H1 (cell line): ENCODE measurements around the gene OR2D3. TPM values are rescaled to one million over a fixed set of nuclear protein-coding genes. Genes with fewer than 3 reads are reported as not detected.

Experiments
- CTCF ChIA-PET: fragments of 300-600 bp; sonication (Branson Sonifier 250); formaldehyde crosslinking; loops from one replicate; lab custom pipeline; 2021; ENCODE audit not compliant: partially characterized antibody; lab: Charles Lee
- POLR2A ChIA-PET: fragments of 300-600 bp; sonication (Branson Sonifier 250); formaldehyde crosslinking; loops from one replicate; lab custom pipeline; 2021; ENCODE audit warnings: inconsistent platforms; ENCODE audit not compliant: partially characterized antibody; lab: Charles Lee
- DNase-seq, 2 experiments: peaks; one replicate each; pipeline versions ENCODE4 v3.0.0 to v3.0.0-alpha.2; 2010 to 2022; ENCODE audit warnings: low spot score in 2 of 2, low read depth in 1 of 2, mixed read lengths in 1 of 2
- FAIRE-seq: peaks from 2 replicates; lab custom pipeline; 2011; peaks lifted over from hg19 to GRCh38; lab: Jason Lieb, UNC
- H2AFZ ChIP-seq: 2 replicates; pipeline ENCODE4 v1.8.1; 2012; ENCODE audit warnings: low read length, inconsistent platforms
- H2AK5ac ChIP-seq: 2 replicates; pipeline ENCODE4 v1.6.1; 2013; ENCODE audit warnings: low read depth, low read length
- H2BK120ac ChIP-seq: replicated peaks from 2 replicates; pipeline ENCODE3; 2013; ENCODE audit warnings: low read depth, low read length, inconsistent platforms
- H2BK12ac ChIP-seq: 2 replicates; pipeline ENCODE4 v1.6.1; 2013; ENCODE audit warnings: low read depth, low read length
- H2BK15ac ChIP-seq: 2 replicates; pipeline ENCODE4 v1.6.1; 2013; ENCODE audit warnings: low read length
- H2BK20ac ChIP-seq: 2 replicates; pipeline ENCODE4 v1.6.1; 2013; ENCODE audit warnings: low read length
- H2BK5ac ChIP-seq: 2 replicates; pipeline ENCODE4 v1.6.1; 2013; ENCODE audit warnings: low read depth, low read length
- H3K14ac ChIP-seq: 2 replicates; pipeline ENCODE4 v1.6.1; 2013; ENCODE audit warnings: inconsistent platforms; ENCODE audit not compliant: insufficient read length
- H3K18ac ChIP-seq: 2 replicates; pipeline ENCODE4 v1.6.1; 2013; ENCODE audit warnings: low read length; ENCODE audit errors: extremely low read depth
- H3K23ac ChIP-seq: 2 replicates; pipeline ENCODE4 v1.6.1; 2013; ENCODE audit warnings: inconsistent platforms; ENCODE audit not compliant: insufficient read length
- H3K23me2 ChIP-seq: 2 replicates; pipeline ENCODE4 v1.6.1; 2013; ENCODE audit warnings: low read depth, low read length
- H3K27ac ChIP-seq: 2 replicates; pipeline ENCODE4 v1.6.1; 2011; ENCODE audit warnings: low read depth, low read length, inconsistent platforms
- H3K27me3 ChIP-seq, 4 experiments: replicated peaks in 1 of 4; 1 replicate in 1 of 4; 2 replicates in 3 of 4; pipeline versions ENCODE4 v1.6.1 to v1.8.1; 2011 to 2013; ENCODE audit warnings: low read length in 3 of 4, mild to moderate bottlenecking in 3 of 4, inconsistent platforms in 2 of 4, mixed read lengths in 2 of 4, moderate library complexity in 1 of 4; ENCODE audit not compliant: control insufficient read depth in 3 of 4, insufficient read depth in 3 of 4; ENCODE audit errors: extremely low read depth in 1 of 4
- H3K36me3 ChIP-seq, 4 experiments: 2 replicates each; pipeline versions ENCODE4 v1.6.1 to v1.8.1; 2011 to 2013; ENCODE audit warnings: mild to moderate bottlenecking in 4 of 4, low read length in 3 of 4, moderate library complexity in 2 of 4, control low read depth in 1 of 4, inconsistent platforms in 1 of 4; ENCODE audit not compliant: insufficient read depth in 4 of 4, control insufficient read depth in 2 of 4
- H3K4ac ChIP-seq: replicated peaks from 2 replicates; pipeline ENCODE3; 2013; ENCODE audit warnings: low read length, low read depth, mixed read lengths, inconsistent platforms; ENCODE audit not compliant: insufficient read length
- H3K4me1 ChIP-seq, 4 experiments: replicated peaks in 1 of 4; 1 replicate in 1 of 4; 2 replicates in 3 of 4; pipeline versions ENCODE4 v1.6.1 to v1.8.1; 2011 to 2013; ENCODE audit warnings: low read length in 3 of 4, inconsistent platforms in 2 of 4, mixed read lengths in 1 of 4; ENCODE audit not compliant: insufficient read depth in 4 of 4, control insufficient read depth in 3 of 4
- H3K4me2 ChIP-seq, 2 experiments: 2 replicates each; pipeline versions ENCODE4 v1.6.1 to v1.8.1; 2011 to 2013; ENCODE audit warnings: low read depth in 2 of 2, low read length in 2 of 2, control low read depth in 1 of 2, inconsistent platforms in 1 of 2, mild to moderate bottlenecking in 1 of 2; ENCODE audit not compliant: insufficient read depth in 1 of 2
- H3K4me3 ChIP-seq, 4 experiments: fragments of 200-600, 300-600 bp in 1 of 4; sonication (generic), shearing (Covaris generic), sonication (Bioruptor Twin) in 1 of 4; 2 replicates each; pipeline versions ENCODE4 v1.5.1 to v1.8.1; 2011 to 2016; ENCODE audit warnings: low read length in 4 of 4, low read depth in 3 of 4, control low read depth in 2 of 4, inconsistent platforms in 2 of 4, mild to moderate bottlenecking in 2 of 4, mixed read lengths in 1 of 4, moderate library complexity in 1 of 4; ENCODE audit not compliant: insufficient read depth in 2 of 4; ENCODE audit errors: extremely low read depth in 1 of 4
- H3K56ac ChIP-seq: replicated peaks from 2 replicates; pipeline ENCODE3; 2013; ENCODE audit warnings: low read depth, mild to moderate bottlenecking, mixed read lengths, low read length, inconsistent platforms; ENCODE audit not compliant: insufficient read length
- H3K79me1 ChIP-seq: 2 replicates; pipeline ENCODE4 v1.6.1; 2013; ENCODE audit warnings: low read depth, low read length, control low read depth
- H3K79me2 ChIP-seq, 2 experiments: 2 replicates each; pipeline versions ENCODE4 v1.6.1 to v1.8.1; 2012 to 2013; ENCODE audit warnings: low read length in 2 of 2, mild to moderate bottlenecking in 2 of 2, inconsistent platforms in 1 of 2; ENCODE audit not compliant: insufficient read depth in 2 of 2, control insufficient read depth in 1 of 2
- H3K9ac ChIP-seq, 4 experiments: replicated peaks in 1 of 4; 1 replicate in 1 of 4; 2 replicates in 3 of 4; pipeline versions ENCODE4 v1.6.1 to v1.8.1; 2011 to 2013; ENCODE audit warnings: low read depth in 3 of 4, low read length in 3 of 4, control low read depth in 2 of 4, mild to moderate bottlenecking in 2 of 4, moderate library complexity in 2 of 4, inconsistent platforms in 1 of 4; ENCODE audit errors: extremely low read depth in 1 of 4
- H3K9me3 ChIP-seq, 2 experiments: 2 replicates each; pipeline versions ENCODE4 v1.6.1 to v1.8.1; 2012 to 2013; ENCODE audit warnings: mild to moderate bottlenecking in 2 of 2, moderate library complexity in 2 of 2, control low read depth in 1 of 2, inconsistent platforms in 1 of 2, low read depth in 1 of 2, low read length in 1 of 2, mixed read lengths in 1 of 2; ENCODE audit not compliant: insufficient read depth in 2 of 2
- H4K20me1 ChIP-seq, 2 experiments: replicated peaks in 1 of 2; 2 replicates each; pipeline versions ENCODE3 to v1.8.1; 2011 to 2013; ENCODE audit warnings: inconsistent platforms in 2 of 2, low read length in 2 of 2, mild to moderate bottlenecking in 1 of 2; ENCODE audit not compliant: insufficient read depth in 2 of 2, control insufficient read depth in 1 of 2
- H4K5ac ChIP-seq: 2 replicates; pipeline ENCODE4 v1.6.1; 2013; ENCODE audit warnings: low read length, low read depth, mixed read lengths, inconsistent platforms; ENCODE audit not compliant: insufficient read length
- H4K8ac ChIP-seq: 2 replicates; pipeline ENCODE4 v1.8.0; 2013; ENCODE audit warnings: mild to moderate bottlenecking, moderate library complexity, low read length, inconsistent platforms; ENCODE audit not compliant: insufficient read depth; ENCODE audit errors: extremely low read depth
- H4K91ac ChIP-seq: replicated peaks from 2 replicates; pipeline ENCODE3; 2013; ENCODE audit warnings: low read length, mixed read lengths, inconsistent platforms; ENCODE audit not compliant: insufficient read length
- CTBP2 ChIP-seq: IDR thresholded peaks from 2 replicates; pipeline ENCODE4 v1.7.0; 2011; ENCODE audit warnings: borderline replicate concordance, mild to moderate bottlenecking, moderate library complexity, mixed read lengths, low read length; ENCODE audit not compliant: insufficient read depth, insufficient read length
- EZH2 ChIP-seq: fragments of 200-600 bp; sonication (generic); IDR thresholded peaks from 2 replicates; pipeline ENCODE4 v1.7.1; 2012; ENCODE audit warnings: low read depth, mild to moderate bottlenecking, moderate library complexity, low read length, inconsistent platforms; ENCODE audit not compliant: severe bottlenecking
- FOSL1 ChIP-seq: IDR thresholded peaks from 2 replicates; pipeline ENCODE4 v1.6.1; 2011; ENCODE audit warnings: mild to moderate bottlenecking, low read depth, low read length, moderate library complexity; ENCODE audit not compliant: insufficient read depth
- NANOG ChIP-seq: IDR thresholded peaks from 2 replicates; pipeline ENCODE4 v1.6.1; 2011; ENCODE audit warnings: low read length, low read depth, mild to moderate bottlenecking, inconsistent platforms; ENCODE audit not compliant: insufficient read depth, poor library complexity, severe bottlenecking
- SIRT6 ChIP-seq: IDR thresholded peaks from one replicate; pipeline ENCODE4 v1.7.1; 2012; ENCODE audit warnings: low read length, inconsistent platforms
- SP4 ChIP-seq: IDR thresholded peaks from 2 replicates; pipeline ENCODE4 v1.6.1; 2012; ENCODE audit warnings: low read length, inconsistent platforms
- SRF ChIP-seq: IDR thresholded peaks from 2 replicates; pipeline ENCODE4 v1.6.1; 2011; ENCODE audit warnings: mild to moderate bottlenecking, low read depth, low read length, moderate library complexity
- TCF12 ChIP-seq: IDR thresholded peaks from 2 replicates; pipeline ENCODE4 v1.6.1; 2011; ENCODE audit warnings: low read depth, mild to moderate bottlenecking, low read length
- WGBS, 2 experiments: shearing (Covaris generic) in 1 of 2; methylation state at CpG; one replicate each; pipeline versions ENCODE4 v1.1.6 to v1.1.7; 2013 to 2015; ENCODE audit warnings: low lambda C conversion rate in 2 of 2, mixed read lengths in 2 of 2, inconsistent platforms in 1 of 2, low coverage in 1 of 2, missing lambda C conversion rate in 1 of 2; ENCODE audit not compliant: insufficient replicate concordance in 2 of 2, insufficient coverage in 1 of 2, insufficient read length in 1 of 2; ENCODE audit errors: extremely low coverage in 1 of 2, missing lambda C conversion rate in 1 of 2; 5-methylcytosine and 5-hydroxymethylcytosine counted together
- polyA plus RNA-seq, 7 experiments: library from polyadenylated mRNA; depleted of rRNA in 3 of 7; stranded (reverse) in 5 of 7; unstranded in 2 of 7; fragments of >200 nt in 5 of 7; fragments of 200-250 nt in 2 of 7; gene quantifications; 1 replicate in 5 of 7; 2 replicates in 1 of 7; 4 replicates in 1 of 7; pipeline versions ENCODE4 v1.2.1 to v1.2.3, GENCODE V29; 2011 to 2013; ENCODE audit warnings: missing spikeins in 2 of 7, mixed read lengths in 2 of 7
- total RNA-seq: library from RNA; stranded (reverse); fragmentation: NEBNext Ultra II Directional; extraction: Animal tissue kit (Norgen Biotek cat#: 25700); gene quantifications from 2 replicates; pipeline ENCODE4 v1.2.1, GENCODE V29; 2021
- TF ChIP-seq, protein P1 (sequence below): IDR thresholded peaks from 2 replicates; pipeline ENCODE4 v1.6.1; 2012; ENCODE audit warnings: inconsistent platforms
- TF ChIP-seq, protein P2 (sequence below): IDR thresholded peaks from 2 replicates; pipeline ENCODE4 v1.6.1; 2012; ENCODE audit warnings: low read length, inconsistent platforms
- TF ChIP-seq, protein P3 (sequence below): IDR thresholded peaks from 2 replicates; pipeline ENCODE4 v1.6.1; 2011; ENCODE audit warnings: low read depth, mild to moderate bottlenecking, low read length; ENCODE audit not compliant: insufficient read depth

The OR2D3 gene
- total and polyA plus RNA-seq, 2 of the 8 experiments (the other 6 are each of a cell fraction or from before 2014, with no cell fraction given) = not detected

DNA sequence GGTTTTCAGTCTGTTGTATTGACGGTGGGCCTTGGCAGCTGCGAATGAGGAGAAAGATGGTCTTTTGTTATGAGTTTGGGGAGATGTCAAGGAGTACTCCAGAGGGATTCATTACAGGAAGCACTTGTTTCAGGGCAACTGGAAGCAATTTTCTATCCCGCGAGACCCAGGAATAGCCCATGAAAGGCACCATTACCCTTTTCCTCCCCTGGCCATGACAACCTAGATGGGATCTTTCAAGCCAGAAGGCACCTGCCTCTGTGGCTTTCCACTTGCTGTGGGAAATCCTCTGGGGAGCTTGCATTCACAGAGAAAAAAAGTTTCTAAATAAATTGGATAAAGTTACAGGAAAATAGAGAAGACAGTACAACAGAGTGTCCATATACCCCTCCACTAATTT is 8.1 kb downstream of the OR2D3 start:
- no peak for DNase-seq
- Histone ChIP-seq H3K4me1 (peaks cover 2 to 10% (median 7%) of the 10 kb centered on the region in 4 experiments; a peak in 5 of 7 replicates), H2BK20ac (no peak overlapping the region), H2BK5ac (0 out of 2 replicates have a peak overlapping the region, but pooled peaks have one; percentile 32), H3K14ac (no peak overlapping the region), H3K4ac (no peak overlapping the region), H2BK15ac (no peak overlapping the region), H3K4me2 (no peak overlapping the region), H4K5ac (no peak overlapping the region), H3K18ac (no peak overlapping the region), H3K56ac (no peak overlapping the region), H2BK12ac (no peak overlapping the region), H3K23me2 (peaks cover 7% of the 10 kb centered on the region; the same call in 1 of the 2 replicates), H2BK120ac (no peak overlapping the region), H3K79me2 (peaks cover 0 to 35% of the 10 kb centered on the region in 2 experiments; a peak in 2 of 4 replicates), H4K91ac (no peak overlapping the region), H3K27me3 (no peaks in the 10 kb centered on the region), H2AFZ (no peak overlapping the region), H3K23ac (no peak overlapping the region), H3K9ac (no peak overlapping the region), H2AK5ac (no peak overlapping the region), H4K8ac (no peak overlapping the region), H3K27ac (no peak overlapping the region), H3K79me1 (no peaks in the 10 kb centered on the region; the same call in 1 of the 2 replicates), H4K20me1 (no peaks in the 10 kb centered on the region), H3K9me3 (no peaks in the 10 kb centered on the region), H3K36me3 (peaks cover 0 to 8% (median 2%) of the 10 kb centered on the region in 4 experiments; a peak in 2 of 8 replicates), H3K4me3 (no peak overlapping the region)
- FAIRE-seq = no peak
- 55% methylated on average over 4 of the region's 4 CpGs; no CpG with 5 or more reads in 1 of the 2 experiments for whole genome bisulfite sequencing, 2 experiments
- ChIA-PET CTCF (no interaction called here), POLR2A (no interaction called here)
- TF ChIP-seq NANOG = no peak
- no peak for TF ChIP-seq SIRT6
- no peak for TF ChIP-seq CTBP2
- TF ChIP-seq, protein P1, sequence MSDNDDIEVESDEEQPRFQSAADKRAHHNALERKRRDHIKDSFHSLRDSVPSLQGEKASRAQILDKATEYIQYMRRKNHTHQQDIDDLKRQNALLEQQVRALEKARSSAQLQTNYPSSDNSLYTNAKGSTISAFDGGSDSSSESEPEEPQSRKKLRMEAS = no peak
- TF ChIP-seq, protein P2, sequence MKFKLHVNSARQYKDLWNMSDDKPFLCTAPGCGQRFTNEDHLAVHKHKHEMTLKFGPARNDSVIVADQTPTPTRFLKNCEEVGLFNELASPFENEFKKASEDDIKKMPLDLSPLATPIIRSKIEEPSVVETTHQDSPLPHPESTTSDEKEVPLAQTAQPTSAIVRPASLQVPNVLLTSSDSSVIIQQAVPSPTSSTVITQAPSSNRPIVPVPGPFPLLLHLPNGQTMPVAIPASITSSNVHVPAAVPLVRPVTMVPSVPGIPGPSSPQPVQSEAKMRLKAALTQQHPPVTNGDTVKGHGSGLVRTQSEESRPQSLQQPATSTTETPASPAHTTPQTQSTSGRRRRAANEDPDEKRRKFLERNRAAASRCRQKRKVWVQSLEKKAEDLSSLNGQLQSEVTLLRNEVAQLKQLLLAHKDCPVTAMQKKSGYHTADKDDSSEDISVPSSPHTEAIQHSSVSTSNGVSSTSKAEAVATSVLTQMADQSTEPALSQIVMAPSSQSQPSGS = no peak
- TF ChIP-seq, protein P3, sequence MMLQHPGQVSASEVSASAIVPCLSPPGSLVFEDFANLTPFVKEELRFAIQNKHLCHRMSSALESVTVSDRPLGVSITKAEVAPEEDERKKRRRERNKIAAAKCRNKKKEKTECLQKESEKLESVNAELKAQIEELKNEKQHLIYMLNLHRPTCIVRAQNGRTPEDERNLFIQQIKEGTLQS = no peak
- no peak for TF ChIP-seq SP4
- TF ChIP-seq EZH2 = no peak
- no peak for TF ChIP-seq FOSL1
- TF ChIP-seq SRF = no peak
- TF ChIP-seq TCF12 = no peak
